ENCODE data around the gene UROD.

The UROD gene

DNA sequence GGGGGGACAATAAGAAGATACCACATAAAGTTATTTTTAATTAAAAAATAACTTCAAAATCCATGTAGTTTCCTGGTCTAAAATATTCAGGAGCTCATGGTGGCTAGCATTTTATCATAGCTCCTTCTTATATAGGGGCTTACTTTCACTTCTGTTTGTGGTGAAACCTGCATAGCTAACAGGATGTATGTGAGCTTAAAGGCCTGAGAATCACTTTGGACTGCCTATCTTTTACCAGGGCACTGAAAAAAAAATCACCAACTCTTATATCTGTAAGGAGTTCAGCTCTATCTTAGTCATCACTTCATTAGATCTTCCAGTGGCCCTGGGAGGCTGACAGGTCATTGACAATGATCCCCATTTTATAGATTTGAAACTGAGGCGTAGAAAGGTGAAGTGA lies 21.3 kb downstream of the UROD start:
- TF ChIP-seq, protein P1, sequence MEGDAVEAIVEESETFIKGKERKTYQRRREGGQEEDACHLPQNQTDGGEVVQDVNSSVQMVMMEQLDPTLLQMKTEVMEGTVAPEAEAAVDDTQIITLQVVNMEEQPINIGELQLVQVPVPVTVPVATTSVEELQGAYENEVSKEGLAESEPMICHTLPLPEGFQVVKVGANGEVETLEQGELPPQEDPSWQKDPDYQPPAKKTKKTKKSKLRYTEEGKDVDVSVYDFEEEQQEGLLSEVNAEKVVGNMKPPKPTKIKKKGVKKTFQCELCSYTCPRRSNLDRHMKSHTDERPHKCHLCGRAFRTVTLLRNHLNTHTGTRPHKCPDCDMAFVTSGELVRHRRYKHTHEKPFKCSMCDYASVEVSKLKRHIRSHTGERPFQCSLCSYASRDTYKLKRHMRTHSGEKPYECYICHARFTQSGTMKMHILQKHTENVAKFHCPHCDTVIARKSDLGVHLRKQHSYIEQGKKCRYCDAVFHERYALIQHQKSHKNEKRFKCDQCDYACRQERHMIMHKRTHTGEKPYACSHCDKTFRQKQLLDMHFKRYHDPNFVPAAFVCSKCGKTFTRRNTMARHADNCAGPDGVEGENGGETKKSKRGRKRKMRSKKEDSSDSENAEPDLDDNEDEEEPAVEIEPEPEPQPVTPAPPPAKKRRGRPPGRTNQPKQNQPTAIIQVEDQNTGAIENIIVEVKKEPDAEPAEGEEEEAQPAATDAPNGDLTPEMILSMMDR (IDR thresholded peaks at IDR 0.05; ENCODE audit: low read depth, low read length), result no peak
- DNase-seq, result no peak
- Histone ChIP-seq H3K27me3 (no peaks in the 10 kb centered on the region), H3K9me3 (no peaks in the 10 kb centered on the region), H3K4me1 (no peaks in the 10 kb centered on the region), H3K36me3 (no peaks in the 10 kb centered on the region), H3K4me3 (ENCODE audit: low read depth, low read length) (no peak overlapping the region)

DNA sequence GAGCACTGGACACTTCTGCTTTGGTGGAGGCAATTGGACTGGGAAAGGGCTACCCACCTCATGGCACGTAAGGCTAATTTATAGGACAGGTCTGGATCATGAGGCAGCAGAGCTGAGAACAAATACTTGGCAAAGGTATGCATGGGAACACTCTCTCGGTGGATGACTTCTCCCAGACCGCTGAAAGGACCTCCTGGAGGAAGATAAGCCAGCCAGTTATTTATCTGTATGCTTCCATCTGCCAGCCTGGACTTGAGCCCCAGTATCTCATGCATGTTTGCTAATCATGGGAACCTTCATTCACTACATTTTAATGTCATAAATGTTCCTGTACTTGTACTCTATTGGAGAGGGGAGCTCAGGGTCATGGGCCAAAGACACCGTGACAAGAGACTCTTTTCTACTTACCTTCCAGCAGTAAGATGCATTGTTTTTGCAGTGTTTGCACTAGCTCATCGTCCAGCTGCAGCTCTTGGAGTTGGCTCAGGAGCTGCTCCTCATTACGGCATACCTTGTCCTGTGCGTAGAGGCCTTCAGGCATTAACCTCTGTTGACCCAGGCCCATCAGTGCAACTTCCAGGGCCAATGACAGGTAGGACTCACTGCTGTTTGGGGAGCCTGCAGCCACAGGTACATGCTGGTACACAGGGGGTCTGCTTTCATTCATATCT lies 23.7 kb downstream of the UROD start:
- no peaks in the 10 kb centered on the region for H3K36me3 ChIP-seq
- no peak overlapping the region for H3K4me3 ChIP-seq (ENCODE audit: low read depth, low read length)
- no peaks in the 10 kb centered on the region for H3K9me3 ChIP-seq
- H3K27me3 ChIP-seq, result no peaks in the 10 kb centered on the region
- no peak for DNase-seq
- TF ChIP-seq, protein P1 (IDR thresholded peaks at IDR 0.05; ENCODE audit: low read depth, low read length), result no peak
- H3K4me1 ChIP-seq, result no peaks in the 10 kb centered on the region

DNA sequence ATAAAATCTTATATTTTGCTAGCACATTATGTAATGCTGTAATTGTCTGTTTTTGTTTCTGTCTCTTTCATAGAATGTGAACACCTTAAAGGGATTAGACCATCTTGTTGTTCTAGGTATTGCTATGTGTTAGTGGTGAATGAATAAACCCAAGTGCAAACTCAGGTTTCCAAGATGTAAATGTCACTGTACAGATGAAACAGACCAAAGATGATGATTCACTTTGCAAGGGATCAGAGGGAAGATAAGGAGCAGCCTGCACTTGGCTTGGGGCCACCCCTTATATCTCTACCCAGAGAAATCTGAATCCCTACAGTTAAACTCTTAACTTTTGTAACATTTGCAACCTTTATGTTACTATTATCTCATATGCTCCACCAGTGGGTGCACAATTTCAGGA lies 25.4 kb downstream of the UROD start:
- Histone ChIP-seq H3K27me3 (no peaks in the 10 kb centered on the region), H3K4me1 (no peaks in the 10 kb centered on the region), H3K36me3 (no peaks in the 10 kb centered on the region), H3K4me3 (ENCODE audit: low read depth, low read length) (no peak overlapping the region), H3K9me3 (no peaks in the 10 kb centered on the region)
- TF ChIP-seq, protein P1 (IDR thresholded peaks at IDR 0.05; ENCODE audit: low read depth, low read length), result no peak
- peak; percentile 8 for DNase-seq

GRCh38 chr1:45038240-45038639 lies 26.2 kb downstream of the UROD start:
- TF ChIP-seq, protein P1 (IDR thresholded peaks at IDR 0.05; ENCODE audit: low read depth, low read length), result no peak
- H3K27me3 ChIP-seq, result no peaks in the 10 kb centered on the region
- H3K36me3 ChIP-seq, result no peaks in the 10 kb centered on the region
- no peak for DNase-seq
- H3K4me3 ChIP-seq (ENCODE audit: low read depth, low read length), result no peak overlapping the region
- H3K9me3 ChIP-seq, result no peaks in the 10 kb centered on the region
- H3K4me1 ChIP-seq, result no peaks in the 10 kb centered on the region

- TF ChIP-seq, protein P1 (IDR thresholded peaks at IDR 0.05; ENCODE audit: low read depth, low read length), result no peak
- no peaks in the 10 kb centered on the region for H3K27me3 ChIP-seq
- no peak overlapping the region for H3K4me3 ChIP-seq (ENCODE audit: low read depth, low read length)
- no peaks in the 10 kb centered on the region for H3K36me3 ChIP-seq
- H3K4me1 ChIP-seq, result no peaks in the 10 kb centered on the region
- H3K9me3 ChIP-seq, result no peaks in the 10 kb centered on the region
- DNase-seq, result no peak
These were observed 26.8 kb downstream of the UROD start for GRCh38 chr1:45038661-45039364.

DNA sequence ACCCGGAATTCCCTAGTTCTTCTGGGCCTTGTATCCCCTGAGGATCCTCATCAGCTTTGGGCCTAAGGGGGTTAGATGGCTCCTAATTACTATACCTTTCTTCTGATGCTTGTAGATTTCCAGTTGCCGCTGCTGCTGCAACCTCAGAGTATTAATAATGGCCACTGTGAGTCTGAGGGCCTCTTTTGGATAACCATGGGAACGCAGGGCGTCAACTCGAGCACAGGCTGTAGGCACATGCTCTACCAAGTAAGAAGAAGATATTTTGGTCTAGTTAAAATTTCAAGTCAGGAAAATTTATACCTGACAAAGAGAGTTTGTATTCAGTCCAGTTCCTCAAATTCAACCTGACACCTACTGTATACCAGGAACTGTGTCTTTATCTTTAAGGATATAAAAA lies 28.2 kb downstream of the UROD start:
- no peak overlapping the region for H3K4me3 ChIP-seq (ENCODE audit: low read depth, low read length)
- TF ChIP-seq, protein P1 (IDR thresholded peaks at IDR 0.05; ENCODE audit: low read depth, low read length), result no peak

More for the DNA sequence above, 28.2 kb downstream of the UROD start:
- Histone ChIP-seq H3K36me3 (no peaks in the 10 kb centered on the region), H3K27me3 (no peaks in the 10 kb centered on the region), H3K9me3 (no peaks in the 10 kb centered on the region), H3K4me1 (no peaks in the 10 kb centered on the region)
- no peak for DNase-seq

Data from BE2C (cell line).